DOHH2 (cell line): ENCODE measurements around the gene CDKAL1.

Source experiments
- H3F3A ChIP-seq: fragments of 200-600 bp; sonication (generic), shearing (Covaris generic); 2 replicates; pipeline ENCODE4 v1.6.0; 2016; ENCODE audit warnings: antibody characterized with exemption, mild to moderate bottlenecking; ENCODE audit not compliant: control insufficient read depth, insufficient read depth
- H3K27ac ChIP-seq: fragments of 200-600 bp; sonication (generic); 2 replicates; pipeline ENCODE4 v1.5.1; 2014; ENCODE audit warnings: low read depth, mild to moderate bottlenecking, low read length, moderate library complexity
- H3K27me3 ChIP-seq: fragments of 200-600 bp; sonication (generic); 2 replicates; pipeline ENCODE4 v1.6.1; 2014; ENCODE audit warnings: mild to moderate bottlenecking, low read length, mixed read lengths; ENCODE audit not compliant: control insufficient read depth
- H3K36me3 ChIP-seq: fragments of 200-600 bp; sonication (generic); 2 replicates; pipeline ENCODE4 v1.6.1; 2014; ENCODE audit warnings: mild to moderate bottlenecking, low read length, moderate library complexity, mixed read lengths; ENCODE audit not compliant: control insufficient read depth
- H3K4me1 ChIP-seq: fragments of 200-600 bp; sonication (generic); 2 replicates; pipeline ENCODE4 v1.6.1; 2014; ENCODE audit warnings: mild to moderate bottlenecking, low read length, mixed read lengths; ENCODE audit not compliant: control insufficient read depth
- H3K4me2 ChIP-seq: fragments of 200-600 bp; sonication (generic); 2 replicates; pipeline ENCODE4 v1.6.0; 2014; ENCODE audit warnings: mild to moderate bottlenecking, low read length, moderate library complexity
- H3K4me3 ChIP-seq: fragments of 200-600 bp; sonication (generic); 2 replicates; pipeline ENCODE4 v1.5.1; 2014; ENCODE audit warnings: mild to moderate bottlenecking, low read length, mixed read lengths
- H3K79me2 ChIP-seq: fragments of 200-600 bp; sonication (generic); 2 replicates; pipeline ENCODE4 v1.6.1; 2014; ENCODE audit warnings: mild to moderate bottlenecking, low read length, mixed read lengths; ENCODE audit not compliant: control insufficient read depth
- H3K9me2 ChIP-seq: fragments of 200-600 bp; sonication (generic); replicated peaks from 2 replicates; pipeline ENCODE4 v1.6.1; 2014; ENCODE audit warnings: mild to moderate bottlenecking, low read length, mixed read lengths; ENCODE audit not compliant: control insufficient read depth
- H3K9me3 ChIP-seq: fragments of 200-600 bp; sonication (generic); 2 replicates; pipeline ENCODE4 v1.6.1; 2014; ENCODE audit warnings: antibody characterized with exemption, low read length, mixed read lengths; ENCODE audit not compliant: control insufficient read depth, insufficient read depth
- H4K20me1 ChIP-seq: fragments of 200-600 bp; sonication (generic); 2 replicates; pipeline ENCODE4 v1.6.0; 2014; ENCODE audit warnings: low read depth, mild to moderate bottlenecking, antibody characterized with exemption, low read length, moderate library complexity; ENCODE audit not compliant: control insufficient read depth, insufficient read depth
- EZH2phosphoT487 ChIP-seq: fragments of 200-600 bp; sonication (generic); IDR thresholded peaks from 2 replicates; pipeline ENCODE4 v1.6.1; 2017; ENCODE audit warnings: borderline replicate concordance, mild to moderate bottlenecking, antibody characterized with exemption, low read length, moderate library complexity, mixed read lengths
- TF ChIP-seq, protein P1 (sequence below): fragments of 200-600 bp; sonication (generic); IDR thresholded peaks from one replicate; pipeline ENCODE4 v1.5.1; 2014; ENCODE audit warnings: antibody characterized with exemption, mild to moderate bottlenecking, low read depth, low read length; ENCODE audit not compliant: poor library complexity, severe bottlenecking

CDKAL1 gene

DNA sequence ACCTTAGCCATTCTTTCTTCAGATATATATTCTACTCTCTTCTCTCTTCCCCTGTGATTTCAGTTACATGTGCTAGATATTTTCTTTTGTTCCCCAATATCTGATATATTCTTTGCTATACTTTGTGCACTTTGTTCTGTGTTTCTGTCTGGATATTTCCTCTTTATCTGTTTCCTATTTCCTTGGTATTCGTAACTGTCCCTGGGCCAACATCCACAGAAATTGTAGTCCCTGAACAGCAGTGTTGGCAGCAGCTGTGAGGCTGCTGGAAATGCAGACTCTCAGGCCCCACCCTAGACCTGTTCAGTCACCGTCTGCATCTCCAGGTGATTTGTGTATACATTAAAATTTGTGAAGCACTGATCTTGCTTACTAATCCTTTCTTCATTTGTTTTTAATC is 536.4 kb downstream of the CDKAL1 start:
- H3K4me3 ChIP-seq = no peak overlapping the region
- H3K27ac ChIP-seq = no peak overlapping the region
- no peaks in the 10 kb centered on the region for H3K9me3 ChIP-seq
- no peaks in the 10 kb centered on the region for H3K79me2 ChIP-seq
- H4K20me1 ChIP-seq = no peaks in the 10 kb centered on the region
- no peak for TF ChIP-seq EZH2phosphoT487
- TF ChIP-seq, protein P1, sequence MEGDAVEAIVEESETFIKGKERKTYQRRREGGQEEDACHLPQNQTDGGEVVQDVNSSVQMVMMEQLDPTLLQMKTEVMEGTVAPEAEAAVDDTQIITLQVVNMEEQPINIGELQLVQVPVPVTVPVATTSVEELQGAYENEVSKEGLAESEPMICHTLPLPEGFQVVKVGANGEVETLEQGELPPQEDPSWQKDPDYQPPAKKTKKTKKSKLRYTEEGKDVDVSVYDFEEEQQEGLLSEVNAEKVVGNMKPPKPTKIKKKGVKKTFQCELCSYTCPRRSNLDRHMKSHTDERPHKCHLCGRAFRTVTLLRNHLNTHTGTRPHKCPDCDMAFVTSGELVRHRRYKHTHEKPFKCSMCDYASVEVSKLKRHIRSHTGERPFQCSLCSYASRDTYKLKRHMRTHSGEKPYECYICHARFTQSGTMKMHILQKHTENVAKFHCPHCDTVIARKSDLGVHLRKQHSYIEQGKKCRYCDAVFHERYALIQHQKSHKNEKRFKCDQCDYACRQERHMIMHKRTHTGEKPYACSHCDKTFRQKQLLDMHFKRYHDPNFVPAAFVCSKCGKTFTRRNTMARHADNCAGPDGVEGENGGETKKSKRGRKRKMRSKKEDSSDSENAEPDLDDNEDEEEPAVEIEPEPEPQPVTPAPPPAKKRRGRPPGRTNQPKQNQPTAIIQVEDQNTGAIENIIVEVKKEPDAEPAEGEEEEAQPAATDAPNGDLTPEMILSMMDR = no peak
- H3F3A ChIP-seq = no peaks in the 10 kb centered on the region
- no peaks in the 10 kb centered on the region for H3K36me3 ChIP-seq
- no peaks in the 10 kb centered on the region for H3K4me1 ChIP-seq
- no peaks in the 10 kb centered on the region for H3K9me2 ChIP-seq
- no peak overlapping the region for H3K4me2 ChIP-seq
- no peaks in the 10 kb centered on the region for H3K27me3 ChIP-seq

DNA sequence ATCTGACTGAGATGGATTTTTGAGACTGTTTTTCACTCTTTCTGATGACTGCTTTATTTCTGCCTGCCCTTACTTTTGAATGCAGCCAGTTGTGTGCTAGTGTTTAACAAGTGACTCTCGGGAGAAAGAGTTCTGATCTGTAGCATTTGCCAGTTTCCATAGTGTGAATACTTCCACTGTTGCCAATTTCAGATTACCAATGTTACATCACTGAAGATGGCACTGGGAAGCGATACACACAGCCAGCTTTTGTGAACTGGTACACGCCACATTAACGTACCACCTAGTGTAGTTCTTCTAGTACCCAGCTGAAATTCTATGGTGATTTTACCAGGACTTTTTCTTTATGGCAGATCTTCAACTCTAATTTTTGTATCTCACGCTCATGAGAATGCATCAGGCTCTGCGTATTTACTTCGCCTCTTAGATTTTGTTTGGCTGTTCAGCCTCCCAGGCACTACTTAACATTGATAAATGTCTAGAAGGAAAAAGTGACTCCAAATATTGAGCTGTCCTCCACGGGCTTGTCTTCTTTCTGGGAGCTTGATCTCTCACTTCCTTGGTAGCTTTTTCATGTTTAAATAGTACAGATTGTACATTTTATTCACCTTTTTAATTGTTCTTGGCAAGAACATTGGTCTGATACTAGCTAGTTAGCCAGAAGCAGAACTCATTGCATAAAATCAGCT is 537.7 kb downstream of the CDKAL1 start:
- no peaks in the 10 kb centered on the region for H3K36me3 ChIP-seq
- H4K20me1 ChIP-seq = no peaks in the 10 kb centered on the region
- no peaks in the 10 kb centered on the region for H3K4me1 ChIP-seq
- H3K27me3 ChIP-seq = no peaks in the 10 kb centered on the region
- no peak overlapping the region for H3K27ac ChIP-seq
- no peaks in the 10 kb centered on the region for H3K79me2 ChIP-seq
- no peak for TF ChIP-seq EZH2phosphoT487
- TF ChIP-seq, protein P1 = no peak
- no peak overlapping the region for H3K4me2 ChIP-seq
- H3K9me3 ChIP-seq = no peaks in the 10 kb centered on the region
- H3K4me3 ChIP-seq = no peak overlapping the region
- H3K9me2 ChIP-seq = no peaks in the 10 kb centered on the region
- H3F3A ChIP-seq = no peaks in the 10 kb centered on the region

DNA sequence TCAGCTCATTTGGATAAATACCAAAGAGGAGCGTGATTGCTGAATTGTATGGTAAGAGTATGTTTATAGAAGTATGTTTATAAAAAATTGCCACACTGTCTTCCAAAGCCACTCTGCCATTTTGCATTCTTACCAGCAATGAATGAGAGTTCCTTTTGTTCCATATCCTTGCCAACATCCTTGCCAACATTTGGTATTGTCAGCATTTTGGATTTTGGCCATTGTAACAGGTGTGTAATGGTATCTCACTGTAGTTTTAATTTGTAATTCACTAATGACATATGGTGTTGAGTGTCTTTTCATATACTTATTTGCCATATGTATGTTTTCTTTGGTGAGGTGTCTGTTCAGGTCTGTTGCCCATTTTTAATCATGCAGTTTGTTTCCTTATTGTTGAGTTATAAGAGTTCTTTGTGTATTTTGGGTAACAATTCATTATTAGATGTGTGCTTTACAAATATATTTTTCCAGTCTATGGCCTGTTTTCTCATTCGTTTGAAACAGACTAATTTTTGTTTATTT is 539.1 kb downstream of the CDKAL1 start:
- no peaks in the 10 kb centered on the region for H3K36me3 ChIP-seq
- TF ChIP-seq, protein P1 = no peak
- H3K9me3 ChIP-seq = no peaks in the 10 kb centered on the region
- H3K27me3 ChIP-seq = no peaks in the 10 kb centered on the region
- no peak overlapping the region for H3K27ac ChIP-seq
- H3K79me2 ChIP-seq = no peaks in the 10 kb centered on the region
- H3K4me3 ChIP-seq = no peak overlapping the region
- no peaks in the 10 kb centered on the region for H3K9me2 ChIP-seq
- H3K4me1 ChIP-seq = no peaks in the 10 kb centered on the region
- H3K4me2 ChIP-seq = no peak overlapping the region
- H3F3A ChIP-seq = no peaks in the 10 kb centered on the region
- H4K20me1 ChIP-seq = no peaks in the 10 kb centered on the region
